Measurements from ENCODE around the gene SIGLEC1.

SIGLEC1 gene

DNA sequence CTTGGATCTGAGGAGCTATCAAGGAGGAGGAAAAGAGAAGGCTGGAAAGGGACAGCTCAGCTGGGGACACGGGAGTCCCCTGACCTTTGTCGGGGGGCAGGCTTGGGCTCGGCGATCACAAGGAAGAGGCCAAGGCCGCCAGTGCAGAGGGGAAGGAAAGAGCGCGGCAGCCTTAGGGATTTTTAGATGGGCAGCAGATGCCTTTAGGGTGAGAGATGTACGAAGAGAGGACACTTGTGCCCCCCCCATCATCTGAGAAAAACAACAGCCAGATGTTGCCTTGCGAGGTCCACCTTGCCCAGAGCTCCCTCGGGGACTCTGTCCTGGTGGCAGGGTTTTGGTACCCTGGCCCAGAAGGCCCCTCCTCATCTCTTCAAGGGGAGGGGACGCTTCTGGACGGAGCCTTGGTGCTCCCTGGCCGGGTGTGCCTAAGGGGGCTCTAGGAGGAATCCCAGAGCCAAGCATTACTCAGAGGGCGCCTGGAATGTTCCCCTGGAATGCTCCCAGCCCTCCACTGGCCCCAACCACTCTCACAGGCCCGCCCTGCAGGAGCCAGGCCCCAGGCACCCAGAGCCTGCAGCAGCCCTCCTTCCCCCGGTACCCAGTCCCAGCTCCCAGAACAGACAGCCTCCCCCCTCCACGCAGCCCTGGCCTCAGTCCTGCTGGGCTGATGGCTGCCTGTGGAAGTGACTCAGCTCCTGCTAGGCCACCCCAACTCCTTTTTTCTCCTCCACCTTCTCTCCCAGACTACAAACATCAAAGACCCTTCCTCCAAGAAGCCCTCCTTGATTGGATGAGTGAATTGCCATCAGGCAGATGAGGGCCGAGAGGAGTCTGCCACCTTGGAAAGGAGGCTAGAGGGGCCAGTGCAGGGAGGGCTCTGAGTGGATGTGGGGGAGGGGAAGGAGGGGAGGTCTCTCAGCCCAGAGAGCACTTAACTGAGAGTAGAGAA, 32.4 kb downstream of the SIGLEC1 start:
- no peak for DNase-seq (ENCODE audit: low read depth)

DNA sequence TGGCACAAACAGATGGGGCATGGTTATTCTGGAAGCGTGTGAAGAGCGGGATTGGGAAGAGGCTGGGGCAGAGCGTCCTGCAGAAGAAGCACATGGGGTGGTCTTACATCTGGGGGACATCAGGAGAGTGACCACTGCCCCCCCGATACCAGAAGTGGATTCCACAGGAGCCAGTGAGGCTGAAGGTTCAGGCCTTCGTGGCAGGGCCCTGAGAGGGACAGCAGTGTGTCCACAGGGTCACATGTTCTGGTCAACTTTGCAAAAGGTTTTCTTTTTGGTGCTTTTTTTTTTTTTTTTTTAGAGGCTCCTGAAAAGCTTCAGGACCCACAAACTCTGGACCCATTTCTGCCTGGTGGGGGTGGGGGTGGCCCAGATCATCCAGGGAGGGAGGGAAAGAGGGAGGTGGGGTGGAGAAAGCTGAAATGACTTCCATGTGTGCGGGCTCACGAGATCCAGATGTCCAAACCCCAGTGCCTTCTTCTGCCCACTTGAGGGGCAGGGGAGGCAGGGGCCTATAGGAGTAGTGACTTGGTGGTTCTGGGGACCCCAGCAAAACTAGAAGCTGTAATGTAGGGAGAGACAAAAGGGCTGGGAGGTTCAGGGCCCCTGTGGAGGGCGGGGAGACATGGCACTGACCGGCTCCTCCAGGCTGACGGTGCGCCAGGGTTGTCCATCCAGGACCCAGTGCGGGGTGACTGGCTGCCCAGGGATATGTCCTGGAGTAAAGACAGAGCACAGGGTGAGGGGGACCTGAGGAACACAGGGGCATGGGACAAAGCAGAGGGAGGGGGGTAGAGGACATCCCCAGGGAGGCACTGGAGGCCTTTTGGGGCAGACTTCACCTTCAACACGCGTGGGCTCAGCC, 33.3 kb downstream of the SIGLEC1 start:
- no peak for DNase-seq (ENCODE audit: low read depth)

DNA sequence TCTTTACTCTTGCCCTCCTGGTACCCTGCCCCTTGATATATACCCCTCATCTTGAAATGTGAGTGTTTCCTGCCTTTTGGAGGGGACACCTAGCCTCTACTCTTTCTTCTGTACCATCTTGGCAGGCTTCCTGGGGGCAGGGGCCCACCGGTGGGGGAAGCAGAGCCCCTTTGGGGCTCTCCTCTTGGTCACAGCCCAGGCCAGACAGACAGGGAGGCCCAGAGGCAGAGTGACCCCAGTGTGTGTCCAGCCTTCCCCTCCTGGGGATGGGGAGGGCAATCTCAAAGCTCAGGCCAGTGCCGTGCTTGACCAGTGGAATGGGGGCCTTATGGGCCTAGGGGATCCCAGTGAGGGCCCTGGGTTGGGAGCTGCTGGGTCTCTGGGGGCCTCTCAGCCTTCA, 34.2 kb downstream of the SIGLEC1 start:
- DNase-seq (ENCODE audit: low read depth): no peak

DNA sequence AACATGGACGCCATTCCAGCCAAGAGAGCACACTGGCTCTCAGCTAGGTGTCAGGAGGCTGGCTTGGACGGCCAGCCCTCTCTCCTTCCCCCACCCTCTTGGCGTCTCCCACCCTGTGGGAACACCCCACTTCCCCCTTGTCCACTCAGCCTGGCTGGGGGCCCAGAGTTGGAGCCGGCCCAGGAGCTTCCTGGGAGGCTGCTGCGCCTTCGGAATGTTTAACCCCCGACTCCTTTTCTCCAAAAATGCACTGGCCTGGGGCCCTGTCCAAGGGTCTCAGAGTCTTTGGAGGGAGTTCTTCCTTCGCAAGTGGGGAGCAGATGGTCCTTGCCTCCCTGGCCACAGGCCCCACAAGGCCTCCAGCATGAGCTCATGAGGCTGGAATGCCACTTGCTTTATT, 34.7 kb downstream of the SIGLEC1 start:
- DNase-seq (ENCODE audit: low read depth): no peak

DNA sequence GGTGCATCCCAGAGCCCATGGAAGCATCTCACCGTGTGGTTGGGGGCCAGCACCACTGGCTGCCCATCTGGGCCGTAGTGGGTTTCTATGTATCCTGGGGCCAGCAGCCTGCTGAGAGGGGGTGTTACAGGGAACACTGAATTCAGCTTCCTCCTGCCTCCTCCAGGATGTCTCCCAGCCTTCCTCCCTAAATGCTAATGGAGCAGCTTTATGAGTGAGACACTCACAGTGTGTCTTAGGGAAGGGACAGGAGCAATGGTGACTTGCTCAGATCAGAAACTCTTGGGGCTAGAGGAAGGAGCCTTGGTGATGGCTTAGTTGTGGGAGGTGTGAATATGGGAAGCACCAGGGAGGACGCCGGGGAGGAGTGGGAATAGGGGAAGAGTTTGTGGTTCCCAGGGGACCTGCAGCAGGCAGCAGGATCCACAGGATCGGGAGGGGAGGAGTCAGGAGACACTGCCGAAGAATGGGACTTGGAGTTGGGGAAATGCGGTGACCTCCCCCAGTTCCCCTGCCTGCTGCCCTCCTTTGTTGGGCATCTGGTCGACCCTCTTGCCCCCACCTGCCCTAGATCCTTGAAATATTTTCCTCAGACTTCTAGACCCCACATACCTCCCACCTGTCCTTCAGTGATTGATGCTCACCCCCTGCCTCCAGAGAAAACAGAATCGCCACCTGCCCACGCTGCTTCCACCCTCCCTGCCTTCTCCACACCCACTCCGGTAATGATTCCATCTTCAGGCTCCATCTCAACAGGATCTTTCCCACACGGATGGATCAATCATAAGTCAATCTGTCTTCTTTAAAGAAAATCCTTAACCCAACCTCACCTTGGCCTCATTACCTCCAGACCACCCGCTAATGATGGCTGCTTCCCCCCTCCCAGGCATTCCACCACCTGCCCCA, 37.2 kb downstream of the SIGLEC1 start:
- DNase-seq (ENCODE audit: low read depth): no peak

DNA sequence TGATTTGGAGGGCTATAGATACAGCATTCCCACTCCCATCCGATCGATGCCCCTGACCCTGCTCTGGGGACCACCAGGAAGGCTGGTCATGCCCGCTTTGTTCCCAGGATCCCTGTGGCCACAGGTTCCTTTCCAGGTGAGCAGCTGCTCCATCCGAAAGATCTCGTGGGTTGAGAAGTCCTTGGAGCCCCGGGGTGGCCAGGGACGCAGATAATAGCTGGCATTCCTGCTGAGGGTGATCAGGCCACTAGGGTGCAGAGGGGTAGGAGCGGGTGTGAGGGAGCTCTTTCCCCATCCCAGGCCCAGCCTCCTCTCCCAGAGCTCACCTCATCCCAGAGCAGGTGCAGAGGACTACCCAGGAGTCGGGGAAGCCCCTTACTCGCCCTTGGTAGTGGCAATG, 38.0 kb downstream of the SIGLEC1 start:
- DNase-seq (ENCODE audit: low read depth): no peak

DNA sequence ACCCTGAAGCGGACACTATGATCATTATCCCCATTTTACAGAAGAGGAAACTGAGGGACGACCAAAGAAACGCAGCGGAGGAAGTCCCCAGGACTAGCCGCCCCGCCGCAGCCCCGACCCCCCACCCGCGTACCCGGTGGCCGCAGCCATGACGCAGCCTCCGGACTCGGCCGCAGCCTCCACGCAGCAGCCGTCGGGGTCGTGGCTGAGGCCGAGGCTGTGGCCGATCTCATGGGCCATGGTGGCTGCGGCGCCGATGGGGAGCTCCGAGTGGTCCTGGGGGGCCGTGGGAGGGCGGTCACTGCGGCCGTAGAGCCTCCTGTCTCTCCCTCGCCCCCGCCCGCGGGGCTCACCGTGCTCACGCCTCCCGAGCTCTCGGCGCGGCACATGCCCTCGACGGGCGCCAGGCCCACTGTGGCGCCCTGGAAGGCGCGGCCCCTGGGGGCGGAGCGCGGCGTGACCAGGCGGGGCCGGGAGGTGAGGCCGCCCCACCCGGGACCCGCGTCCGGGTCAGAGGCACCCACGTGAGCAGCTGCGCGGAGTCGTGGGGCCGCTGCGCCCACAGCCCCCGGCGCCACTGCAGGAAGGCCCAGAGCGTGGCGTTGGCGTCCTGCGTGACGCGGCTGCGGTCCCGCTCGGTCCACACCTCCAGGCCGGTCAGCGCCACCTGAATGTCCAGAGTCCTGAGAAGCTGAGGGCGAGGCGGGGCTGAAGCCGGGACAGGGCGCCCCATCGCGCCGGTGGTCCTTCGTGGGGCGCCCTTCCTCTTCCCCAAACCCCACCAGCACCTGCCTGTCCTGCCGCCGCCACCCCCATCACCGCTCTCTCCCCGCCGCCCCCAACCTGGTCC, 39.0 kb downstream of the SIGLEC1 start:
- no peak for DNase-seq (ENCODE audit: low read depth)

DNA sequence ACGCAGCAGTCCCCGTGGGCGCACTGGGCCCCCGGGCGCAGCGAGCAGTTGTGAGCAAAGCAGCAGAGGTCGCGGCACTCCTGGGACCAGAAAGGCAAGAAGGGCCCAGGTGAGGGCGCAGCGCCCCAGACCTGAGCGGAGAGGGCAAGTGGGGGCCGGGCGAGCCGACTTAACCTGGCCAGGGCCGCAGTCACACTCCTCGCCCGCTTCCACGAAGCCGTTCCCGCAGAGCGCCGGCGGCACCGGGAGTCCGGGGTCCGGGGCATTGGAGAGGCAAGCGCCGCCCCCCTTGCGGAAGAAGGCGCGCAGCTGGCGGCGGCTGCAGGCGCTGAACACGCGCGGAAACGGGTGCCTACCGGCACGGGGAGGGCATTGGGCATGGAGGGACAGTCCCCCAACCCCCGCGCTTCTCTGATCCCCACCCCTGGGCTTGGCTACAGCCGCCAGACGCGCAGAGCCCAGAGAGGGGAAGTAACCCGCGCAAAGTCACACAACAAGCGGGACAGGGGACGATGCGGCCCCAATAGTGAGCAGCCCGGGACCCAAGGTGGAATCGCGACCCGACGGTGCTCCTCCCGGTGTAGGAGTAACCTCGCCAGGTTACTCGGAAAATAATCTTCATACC, 39.7 kb downstream of the SIGLEC1 start:
- no peak for DNase-seq (ENCODE audit: low read depth)

DNA sequence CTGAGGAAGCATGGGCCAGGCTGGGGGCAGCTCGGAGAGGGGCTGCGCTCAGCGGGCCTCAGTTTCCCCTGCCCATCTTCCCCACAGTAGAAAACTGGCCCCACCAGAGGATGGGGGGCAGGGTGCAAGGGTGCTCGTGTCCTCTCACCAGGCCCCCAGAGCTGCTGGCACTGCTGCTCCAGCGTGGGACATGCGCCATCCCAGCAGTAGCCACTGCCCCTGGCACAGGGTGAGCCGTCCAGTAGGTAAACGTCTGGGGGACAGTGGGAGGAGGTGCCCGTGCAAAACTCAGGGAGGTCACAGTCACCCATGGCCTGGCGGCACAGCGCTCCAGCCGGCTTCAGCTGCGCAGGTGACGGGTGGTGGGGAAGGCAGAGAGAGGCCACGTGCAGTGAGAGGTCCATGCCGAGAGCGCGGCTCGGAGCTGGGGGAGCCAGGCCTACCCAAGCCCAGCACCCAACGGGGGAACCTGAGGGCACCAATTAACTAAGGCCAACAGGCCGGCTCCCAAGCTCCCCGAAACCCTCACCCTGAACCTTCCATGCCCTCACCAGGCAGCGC, 40.3 kb downstream of the SIGLEC1 start:
- DNase-seq (ENCODE audit: low read depth): no peak

DNA sequence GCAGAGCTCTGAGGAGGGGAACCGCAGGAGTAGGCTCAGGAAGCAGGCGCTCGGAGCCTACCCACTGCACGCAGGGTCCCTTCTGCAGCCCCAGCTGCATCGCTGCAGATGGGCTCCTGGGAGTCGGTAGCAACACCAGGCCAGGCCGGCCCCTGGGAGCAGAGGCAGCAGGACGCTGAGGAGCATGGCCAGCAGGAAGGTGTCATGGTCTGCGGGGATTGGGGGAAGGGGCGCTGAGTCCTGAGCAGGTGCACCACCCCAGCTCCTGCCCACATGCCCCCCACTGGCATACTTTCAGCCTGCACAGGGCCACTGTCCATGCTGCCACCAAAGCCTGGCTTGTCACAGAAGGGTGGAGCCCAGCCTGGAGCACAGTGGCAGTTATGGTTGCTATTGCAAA, 41.5 kb downstream of the SIGLEC1 start:
- no peak for DNase-seq (ENCODE audit: low read depth)

DNA sequence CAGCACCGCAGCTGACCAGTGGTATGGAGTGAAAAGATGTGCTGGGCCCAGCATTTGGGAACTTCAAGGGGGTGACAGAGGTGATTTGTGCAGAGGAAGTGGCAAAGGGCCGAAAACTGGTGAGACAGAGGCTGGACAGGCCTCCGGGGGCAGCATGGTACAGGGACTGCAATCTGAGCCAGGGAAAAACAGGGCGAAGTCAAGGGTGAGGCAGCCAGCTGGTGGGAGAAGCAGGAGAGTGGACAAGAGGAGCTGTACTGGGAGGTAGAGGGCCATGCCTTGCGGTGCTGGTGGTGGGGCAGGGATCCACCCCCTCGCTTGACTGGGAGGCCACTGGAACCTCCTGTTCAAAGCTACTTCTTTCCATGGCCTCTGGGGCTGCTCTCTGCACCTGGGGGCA, 41.9 kb downstream of the SIGLEC1 start:
- DNase-seq (ENCODE audit: low read depth): no peak

DNA sequence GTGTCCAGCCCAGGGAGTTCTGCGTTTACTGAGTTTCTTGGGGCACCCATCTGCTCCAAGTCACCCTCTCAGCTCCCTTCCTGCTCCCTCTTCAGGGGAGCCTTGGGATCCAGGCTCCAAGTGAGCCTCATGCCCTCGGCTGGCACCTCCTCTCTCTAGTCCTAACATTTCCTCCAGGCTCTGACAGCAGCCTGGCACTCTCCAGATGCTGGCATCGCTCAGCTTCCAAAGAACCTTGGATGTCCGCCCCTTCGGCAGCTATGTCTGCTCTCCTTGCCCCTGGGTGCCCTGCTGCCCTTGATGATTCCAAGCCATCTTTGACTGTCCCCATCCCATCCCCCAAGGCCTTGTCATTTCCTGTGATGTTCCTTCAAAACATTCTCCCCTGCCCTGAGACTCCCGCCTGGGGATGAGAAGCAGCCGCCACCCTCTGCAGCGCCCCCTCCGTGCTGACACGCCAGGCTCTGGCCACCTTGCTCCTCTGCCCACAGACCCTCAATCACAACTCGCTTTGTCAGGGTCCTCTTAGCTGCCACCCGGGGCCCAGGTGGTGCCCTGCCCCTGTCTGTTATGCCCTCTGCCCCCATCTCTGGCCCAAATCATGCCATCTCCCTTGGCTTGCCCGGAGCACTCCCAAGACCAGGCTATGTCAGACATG, 42.6 kb downstream of the SIGLEC1 start:
- no peak for DNase-seq (ENCODE audit: low read depth)

DNA sequence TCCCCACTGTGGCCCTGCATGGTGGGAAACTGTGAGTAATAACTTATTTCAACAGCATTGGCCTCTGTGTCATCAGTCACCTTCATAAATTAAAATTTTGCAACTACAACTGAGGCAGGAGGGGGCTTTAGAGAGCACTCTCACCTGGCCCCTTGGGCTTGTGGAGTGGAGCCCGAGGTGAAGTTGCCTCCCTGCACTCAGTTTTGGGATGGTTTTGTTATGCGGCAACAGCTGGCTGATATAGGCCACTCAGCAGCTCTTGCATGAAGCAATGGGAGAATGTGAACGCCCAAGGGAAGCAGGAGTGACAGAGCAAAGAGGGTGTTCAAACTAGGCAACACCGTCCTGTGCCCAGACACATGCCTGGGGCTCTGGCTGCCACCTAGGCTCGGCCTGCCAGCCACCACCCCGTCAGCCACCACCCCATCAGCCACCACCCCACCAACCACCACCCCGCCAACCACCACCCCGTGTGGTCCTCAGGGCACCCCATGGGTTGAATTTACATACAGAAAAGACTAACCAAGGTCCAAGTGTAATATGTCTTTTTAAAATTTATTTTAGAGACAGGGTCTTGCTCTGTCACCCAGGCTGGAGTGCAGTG, 44.9 kb downstream of the SIGLEC1 start:
- DNase-seq (ENCODE audit: low read depth): no peak

DNA sequence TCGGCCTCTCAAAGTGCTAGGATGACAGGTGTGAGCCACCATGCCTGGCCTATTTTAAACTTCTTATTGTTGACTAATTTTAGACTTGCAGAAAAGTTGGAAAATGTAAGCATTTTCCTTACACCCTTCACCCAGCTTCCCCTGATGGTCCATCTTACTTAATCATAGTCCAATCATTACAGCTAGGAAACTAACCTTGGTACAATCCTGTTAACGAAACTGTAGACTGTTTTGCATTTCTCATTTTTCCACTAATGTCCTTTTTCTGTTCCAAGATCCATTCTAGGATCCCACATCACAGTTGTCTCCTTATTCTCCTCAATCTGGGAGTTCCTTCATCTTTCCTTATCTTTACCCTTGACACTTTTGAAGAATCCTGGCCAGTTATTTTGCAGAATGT, 48.5 kb downstream of the SIGLEC1 start:
- no peak for DNase-seq (ENCODE audit: low read depth)

DNA sequence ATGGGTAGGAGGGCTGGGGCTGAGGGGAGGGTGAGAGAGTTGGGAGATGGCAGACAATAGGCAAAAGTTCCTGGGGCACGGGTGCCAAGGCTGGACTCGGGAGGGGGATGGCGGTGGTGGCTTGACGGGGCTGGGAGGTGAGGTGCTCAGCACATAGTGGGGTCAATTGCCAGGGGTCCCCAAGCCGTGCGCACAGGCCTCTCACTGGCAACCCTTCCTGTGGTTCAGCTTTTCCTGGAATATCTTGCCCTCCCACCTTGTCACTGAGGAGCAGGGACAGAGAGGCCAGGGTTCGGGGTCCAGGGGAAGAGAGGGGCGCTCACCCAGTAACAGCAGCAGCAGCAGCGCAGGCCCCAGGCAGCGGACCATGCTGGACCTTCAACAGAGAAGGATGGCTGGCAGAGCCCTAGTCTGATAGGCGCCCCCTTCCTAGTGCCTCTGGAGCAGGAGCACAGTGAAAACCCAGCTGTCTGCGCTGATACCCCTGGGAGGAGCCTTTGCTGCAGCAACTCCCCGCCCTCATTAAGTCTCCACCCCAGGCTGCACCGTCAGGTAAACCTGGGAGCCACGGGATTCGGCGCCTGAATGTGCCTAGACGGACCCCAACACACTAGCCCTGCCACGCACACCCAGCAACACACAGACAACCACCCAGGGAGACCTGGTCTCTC, 49.2 kb downstream of the SIGLEC1 start, which contains the start of gene GFRA4:
Gene GFRA4 (minus strand): TSS at position 369 of the 671 bp plus-strand sequence. CDS start 0 bp downstream, at position 369.
- no peak for DNase-seq (ENCODE audit: low read depth)

All from activated gamma-delta T cell treated with anti-CD3 and anti-CD28 coated beads, Interleukin-2, amount 50 U/mL, for 16 hours (primary cell).